HFFc6 (cell line): ENCODE results near the gene L3HYPDH. TPM values are rescaled to one million over a fixed set of nuclear protein-coding genes. Genes with fewer than 3 reads are reported as not detected.

Experiments used
- DNase-seq: peaks from one replicate; pipeline ENCODE4 v3.0.0-alpha.2; 2018
- H3K27ac Mint-ChIP-seq: 2 replicates; pipeline ENCODE4 v1.8.0; 2020; ENCODE audit warnings: mild to moderate bottlenecking, mixed read lengths
- H3K27me3 Mint-ChIP-seq: 2 replicates; pipeline ENCODE4 v1.8.0; 2021; ENCODE audit warnings: mild to moderate bottlenecking, moderate library complexity, mixed read lengths; ENCODE audit not compliant: insufficient read depth
- H3K36me3 Mint-ChIP-seq: 2 replicates; pipeline ENCODE4 v1.8.0; 2021; ENCODE audit warnings: low read depth, mixed read lengths
- H3K4me1 Mint-ChIP-seq: 2 replicates; pipeline ENCODE4 v1.8.0; 2020; ENCODE audit warnings: low read depth, mixed read lengths
- H3K4me3 Mint-ChIP-seq: 2 replicates; pipeline ENCODE4 v1.8.0; 2020; ENCODE audit warnings: mild to moderate bottlenecking, moderate library complexity, mixed read lengths
- H3K9me3 Mint-ChIP-seq: 2 replicates; pipeline ENCODE4 v1.8.0; 2020; ENCODE audit warnings: mild to moderate bottlenecking, mixed read lengths
- total RNA-seq, 6 experiments: library from RNA; stranded (reverse); fragmentation: NEBNext Ultra II Directional; extraction: Animal tissue kit (Norgen Biotek cat#: 25700); gene quantifications; 2 replicates in 1 of 6; 3 replicates in 5 of 6; pipeline ENCODE4 v1.2.3, GENCODE V29; 2021
- TF ChIP-seq, protein P1 (sequence below): fragments of 200-600 bp; sonication (generic); IDR thresholded peaks from 2 replicates; pipeline ENCODE4 v1.5.0; 2021; ENCODE audit warnings: antibody characterized with exemption, mild to moderate bottlenecking

L3HYPDH gene
- total RNA-seq, 6 experiments from 2014 or later, result 20.6 to 25.7 (median 21.4) TPM

DNA sequence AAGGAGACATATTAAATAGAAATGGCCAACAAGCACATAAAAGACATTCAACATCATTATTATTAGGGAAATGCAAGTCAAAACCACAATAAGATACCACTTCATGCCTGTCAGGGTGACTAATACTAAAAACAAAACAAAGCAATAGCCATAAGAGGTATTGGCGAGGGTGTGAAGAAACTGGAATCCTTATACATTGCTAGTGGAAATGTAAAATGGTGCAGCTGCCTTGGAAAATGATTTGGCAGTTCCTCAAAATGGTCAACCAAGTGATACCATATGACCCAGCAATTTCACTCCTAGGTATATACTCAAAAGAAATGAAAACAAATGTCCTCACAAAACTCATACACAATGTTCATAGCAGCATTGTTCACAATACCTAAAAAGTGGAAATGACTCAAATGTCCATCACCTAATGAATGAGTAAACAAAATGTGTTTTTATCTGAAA lies 46.0 kb downstream of the L3HYPDH start:
- DNase-seq, result peak; percentile 69
- Mint-ChIP-seq H3K4me3 (peak overlapping the region; percentile 11; the same call in 1 of the 2 replicates), H3K27ac (peak overlapping the region; percentile 27; the same call in 1 of the 2 replicates)

DNA sequence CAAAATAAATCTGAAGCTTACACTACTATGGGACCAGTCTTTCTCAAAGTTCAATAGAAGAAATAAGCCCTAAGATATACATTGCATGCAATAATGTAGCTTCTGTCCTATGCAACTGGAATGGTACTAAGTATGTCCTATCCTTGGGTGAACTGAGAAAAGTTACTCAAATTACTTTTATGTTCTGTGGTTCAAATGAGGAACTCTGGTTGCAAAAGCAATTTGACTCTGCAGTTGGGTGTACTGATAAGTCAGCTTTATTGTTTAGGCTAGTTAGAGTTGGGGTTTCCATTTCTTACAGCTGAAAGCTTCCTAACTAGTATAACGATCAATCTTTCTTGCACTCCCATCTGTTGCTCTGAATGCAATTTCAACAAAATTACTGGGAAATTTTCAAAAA lies 48.2 kb downstream of the L3HYPDH start:
- Mint-ChIP-seq H3K27ac (no peak overlapping the region), H3K36me3 (no peaks in the 10 kb centered on the region), H3K9me3 (no peaks in the 10 kb centered on the region), H3K27me3 (peaks cover 2% of the 10 kb centered on the region; the same call in 1 of the 2 replicates), H3K4me1 (peaks cover 37% of the 10 kb centered on the region), H3K4me3 (no peak overlapping the region)
- DNase-seq, result no peak
- TF ChIP-seq, protein P1, sequence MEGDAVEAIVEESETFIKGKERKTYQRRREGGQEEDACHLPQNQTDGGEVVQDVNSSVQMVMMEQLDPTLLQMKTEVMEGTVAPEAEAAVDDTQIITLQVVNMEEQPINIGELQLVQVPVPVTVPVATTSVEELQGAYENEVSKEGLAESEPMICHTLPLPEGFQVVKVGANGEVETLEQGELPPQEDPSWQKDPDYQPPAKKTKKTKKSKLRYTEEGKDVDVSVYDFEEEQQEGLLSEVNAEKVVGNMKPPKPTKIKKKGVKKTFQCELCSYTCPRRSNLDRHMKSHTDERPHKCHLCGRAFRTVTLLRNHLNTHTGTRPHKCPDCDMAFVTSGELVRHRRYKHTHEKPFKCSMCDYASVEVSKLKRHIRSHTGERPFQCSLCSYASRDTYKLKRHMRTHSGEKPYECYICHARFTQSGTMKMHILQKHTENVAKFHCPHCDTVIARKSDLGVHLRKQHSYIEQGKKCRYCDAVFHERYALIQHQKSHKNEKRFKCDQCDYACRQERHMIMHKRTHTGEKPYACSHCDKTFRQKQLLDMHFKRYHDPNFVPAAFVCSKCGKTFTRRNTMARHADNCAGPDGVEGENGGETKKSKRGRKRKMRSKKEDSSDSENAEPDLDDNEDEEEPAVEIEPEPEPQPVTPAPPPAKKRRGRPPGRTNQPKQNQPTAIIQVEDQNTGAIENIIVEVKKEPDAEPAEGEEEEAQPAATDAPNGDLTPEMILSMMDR, result no peak

More for the DNA sequence above, 46.0 kb downstream of the L3HYPDH start:
- Mint-ChIP-seq H3K36me3 (no peaks in the 10 kb centered on the region), H3K4me1 (peaks cover 37% of the 10 kb centered on the region), H3K9me3 (no peaks in the 10 kb centered on the region), H3K27me3 (peaks cover 2% of the 10 kb centered on the region; the same call in 1 of the 2 replicates)
- TF ChIP-seq, protein P1, result no peak

DNA sequence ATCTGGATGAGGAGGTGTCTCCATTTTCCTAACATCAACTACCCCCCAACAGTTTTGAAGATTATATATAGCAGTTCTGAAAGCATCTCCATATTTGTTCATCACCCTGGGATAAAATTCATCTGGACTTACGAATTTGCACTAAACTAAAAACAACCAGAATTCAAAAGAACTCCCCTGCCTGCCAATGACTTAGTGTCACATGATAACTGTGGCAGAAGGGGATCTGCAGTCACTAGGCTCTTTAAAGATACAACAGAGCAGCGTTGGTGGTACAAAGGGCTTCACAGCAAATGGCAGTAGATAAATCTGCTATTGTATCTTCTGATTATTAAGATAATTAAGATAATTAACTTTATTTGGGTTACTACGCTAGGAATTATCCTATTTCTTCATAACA lies 49.1 kb downstream of the L3HYPDH start:
- Mint-ChIP-seq H3K36me3 (no peaks in the 10 kb centered on the region), H3K9me3 (no peaks in the 10 kb centered on the region), H3K27me3 (peaks cover 2% of the 10 kb centered on the region; the same call in 1 of the 2 replicates), H3K27ac (no peak overlapping the region), H3K4me1 (peaks cover 30% of the 10 kb centered on the region), H3K4me3 (no peak overlapping the region)
- DNase-seq, result no peak
- TF ChIP-seq, protein P1, result no peak

DNA sequence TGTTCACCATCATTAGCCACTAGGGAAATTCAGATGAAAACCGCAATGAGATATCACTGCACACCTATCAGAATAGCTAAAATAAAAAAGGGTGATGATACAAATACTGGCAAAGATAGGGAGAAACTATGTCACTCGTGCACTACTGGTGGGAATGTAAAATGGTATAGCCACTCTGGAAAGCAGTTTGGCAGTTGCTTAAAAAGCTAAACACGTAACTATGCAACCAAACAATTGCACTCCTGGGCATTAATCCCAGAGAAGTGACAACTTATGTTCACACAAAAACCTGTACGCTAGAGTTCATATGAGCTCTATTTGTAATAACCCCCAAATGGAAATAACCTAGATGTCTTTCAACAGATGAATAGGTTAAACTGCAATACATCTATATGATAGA lies 54.4 kb downstream of the L3HYPDH start:
- H3K4me1 Mint-ChIP-seq, result peaks cover 37% of the 10 kb centered on the region
- no peak overlapping the region for H3K4me3 Mint-ChIP-seq
- peaks cover 2% of the 10 kb centered on the region; the same call in 1 of the 2 replicates for H3K27me3 Mint-ChIP-seq
- H3K36me3 Mint-ChIP-seq, result no peaks in the 10 kb centered on the region
- TF ChIP-seq, protein P1, result no peak
- no peak overlapping the region for H3K27ac Mint-ChIP-seq
- no peak for DNase-seq
- no peaks in the 10 kb centered on the region for H3K9me3 Mint-ChIP-seq

DNA sequence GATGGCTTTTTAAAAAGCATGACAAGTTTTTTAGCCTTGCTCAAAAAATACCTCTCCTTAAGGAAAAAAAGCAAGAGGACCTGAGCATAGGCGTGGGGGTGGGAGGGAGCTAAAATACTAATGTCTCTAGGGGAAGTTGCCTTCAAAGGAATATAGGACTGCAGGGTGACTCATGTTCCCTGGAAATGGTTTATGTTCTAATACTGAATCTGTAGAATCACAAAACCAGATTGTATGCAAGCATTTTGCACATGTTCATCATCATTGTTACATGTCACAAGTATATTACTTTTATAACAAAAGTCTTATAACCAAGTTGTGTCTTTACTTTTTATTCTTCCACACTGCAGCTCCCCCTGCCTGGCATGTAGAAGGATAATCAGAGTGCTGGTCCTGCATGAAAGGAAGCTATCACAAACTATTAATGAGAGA lies 55.6 kb downstream of the L3HYPDH start:
- peak; percentile 42 for DNase-seq
- peaks cover 39% of the 10 kb centered on the region for H3K4me1 Mint-ChIP-seq
- TF ChIP-seq, protein P1, result peak; percentile 70
- H3K27ac Mint-ChIP-seq, result peak overlapping the region; percentile 86
- H3K36me3 Mint-ChIP-seq, result no peaks in the 10 kb centered on the region
- H3K27me3 Mint-ChIP-seq, result no peaks in the 10 kb centered on the region
- no peaks in the 10 kb centered on the region for H3K9me3 Mint-ChIP-seq
- peak overlapping the region; percentile 55; the same call in 1 of the 2 replicates for H3K4me3 Mint-ChIP-seq
